KG1 (cell line): ENCODE data around the gene PPP4R3C.
"Not testable (repeated sequence)": the region's sequence is repeated elsewhere in the genome, so short reads cannot be mapped to it uniquely, and the experiment has no call there.

Experiments used
- DNase-seq: peaks from one replicate; lab custom pipeline; 2025; lab: John Stamatoyannopoulos, UW

PPP4R3C gene

GRCh38 chrX:27463187-27463586, at the start of gene PPP4R3C:
Gene PPP4R3C (minus strand): TSS chrX:27463341. CDS start chrX:27463296, 45 bp downstream.
- no peak for DNase-seq

DNA sequence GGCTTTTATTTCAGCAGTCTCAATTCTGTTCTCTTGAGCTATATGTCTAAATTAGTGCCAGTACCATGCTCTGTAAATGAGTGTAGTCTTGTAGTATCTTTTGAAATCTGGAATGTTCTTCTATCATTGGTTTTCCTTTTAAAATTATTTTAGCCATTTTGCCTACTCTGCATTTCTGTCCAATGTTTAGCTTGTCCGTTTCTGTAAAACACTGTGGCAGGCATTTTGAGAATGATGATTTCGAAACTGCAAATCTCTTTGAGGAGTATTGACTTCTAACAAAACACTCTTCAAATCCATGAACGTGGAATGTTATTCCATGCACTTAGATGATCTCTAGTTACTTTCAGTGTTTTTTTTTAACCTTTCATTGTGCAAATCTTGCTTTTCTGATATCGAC, 28.3 kb upstream of the PPP4R3C start:
- no peak for DNase-seq

DNA sequence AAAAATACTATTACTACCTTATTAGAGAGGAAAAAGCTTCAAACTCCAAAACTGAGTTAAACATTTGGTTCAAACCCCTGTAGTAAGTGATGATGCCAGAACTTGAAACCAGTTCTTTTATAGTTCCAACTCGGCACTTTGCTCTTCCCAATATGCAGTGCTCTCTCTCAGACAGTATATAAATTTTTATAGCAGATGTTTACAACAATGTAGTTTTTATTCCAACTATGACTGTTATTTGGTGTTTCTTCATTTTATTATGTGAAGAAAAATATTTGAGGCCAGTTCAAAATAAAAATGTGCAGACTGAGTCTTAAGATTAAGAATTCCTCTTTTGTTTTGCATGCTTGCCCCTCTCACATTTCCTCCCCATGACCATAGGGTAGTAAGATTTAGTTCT, 2.9 kb upstream of the PPP4R3C start:
- no peak for DNase-seq

GRCh38 chrX:27465036-27465435, 1.9 kb upstream of the PPP4R3C start:
- DNase-seq: no peak

DNA sequence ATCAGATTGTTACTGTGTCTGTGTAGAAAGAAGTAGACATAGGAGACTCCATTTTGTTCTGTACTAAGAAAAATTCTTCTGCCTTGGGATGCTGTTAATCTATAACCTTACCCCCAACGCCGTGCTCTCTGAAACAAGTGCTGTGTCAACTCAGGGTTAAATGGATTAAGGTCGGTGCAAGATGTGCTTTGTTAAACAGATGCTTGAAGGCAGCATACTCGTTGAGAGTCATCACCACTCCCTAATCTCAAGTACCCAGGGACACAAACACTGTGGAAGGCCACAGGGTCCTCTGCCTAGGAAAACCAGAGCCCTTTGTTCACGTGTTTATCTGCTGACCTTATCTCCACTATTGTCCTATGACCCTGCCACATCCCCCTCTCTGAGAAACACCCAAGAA, 4.0 kb downstream of the PPP4R3C start:
- not testable (repeated sequence) for DNase-seq

DNA sequence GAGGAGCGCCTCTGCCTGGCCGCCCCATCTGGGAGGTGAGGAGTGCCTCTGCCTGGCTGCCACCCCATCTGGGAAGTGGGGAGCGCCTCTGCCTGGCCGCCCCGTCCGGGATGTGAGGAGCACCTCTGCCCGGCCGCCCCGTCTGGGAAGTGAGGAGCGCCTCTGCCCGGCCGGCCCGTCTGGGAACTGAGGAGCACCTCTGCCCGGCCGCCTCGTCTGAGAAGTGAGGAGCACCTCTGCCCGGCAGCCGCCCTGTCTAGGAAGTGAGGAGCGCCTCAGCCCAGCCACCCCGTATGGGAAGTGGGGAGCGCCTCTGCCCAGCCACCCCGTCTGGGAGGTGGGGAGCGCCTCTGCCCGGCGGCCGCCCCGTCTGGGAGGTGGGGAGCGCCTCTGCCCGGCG, 4.6 kb downstream of the PPP4R3C start:
- not testable (repeated sequence) for DNase-seq

DNA sequence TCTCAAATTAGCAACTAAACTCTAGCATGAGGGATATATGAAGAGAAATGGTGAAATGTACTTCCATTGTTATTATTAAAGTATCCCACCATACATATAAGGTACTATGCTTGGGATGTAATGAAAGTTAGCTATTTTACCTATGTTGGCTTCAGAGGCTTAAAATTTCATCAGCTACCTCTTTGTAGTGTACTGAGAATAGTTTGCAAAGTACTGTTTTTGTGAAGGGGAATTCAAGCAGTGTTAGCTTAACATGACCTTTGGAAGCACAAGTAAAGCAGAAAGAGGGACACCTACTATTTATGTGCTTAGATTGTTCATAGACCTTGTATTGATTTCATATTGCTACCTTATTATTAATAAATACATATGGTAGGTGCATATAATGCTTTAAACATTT, 11.8 kb downstream of the PPP4R3C start:
- no peak for DNase-seq

DNA sequence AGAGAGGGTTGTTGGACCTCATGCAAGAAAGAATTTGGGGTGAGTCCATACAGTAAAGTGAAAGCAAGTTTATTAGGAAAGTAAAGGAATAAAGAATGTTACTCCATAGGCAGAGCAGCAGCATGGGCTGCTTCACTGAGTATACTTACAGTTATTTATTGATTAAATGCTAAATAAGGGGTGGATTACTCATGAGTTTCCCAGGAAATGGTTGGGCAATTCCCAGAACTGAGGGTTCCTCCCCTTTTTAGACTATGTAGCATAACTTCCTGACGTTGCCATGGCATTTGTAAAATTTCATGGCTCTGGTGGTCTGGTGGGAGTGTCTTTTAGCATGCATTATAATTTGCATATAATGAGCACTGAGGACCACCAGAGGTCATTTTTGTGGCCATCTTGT, 16.7 kb downstream of the PPP4R3C start:
- no peak for DNase-seq

- no peak for DNase-seq
Observed at GRCh38 chrX:27445438-27445837, 17.7 kb downstream of the PPP4R3C start.

DNA sequence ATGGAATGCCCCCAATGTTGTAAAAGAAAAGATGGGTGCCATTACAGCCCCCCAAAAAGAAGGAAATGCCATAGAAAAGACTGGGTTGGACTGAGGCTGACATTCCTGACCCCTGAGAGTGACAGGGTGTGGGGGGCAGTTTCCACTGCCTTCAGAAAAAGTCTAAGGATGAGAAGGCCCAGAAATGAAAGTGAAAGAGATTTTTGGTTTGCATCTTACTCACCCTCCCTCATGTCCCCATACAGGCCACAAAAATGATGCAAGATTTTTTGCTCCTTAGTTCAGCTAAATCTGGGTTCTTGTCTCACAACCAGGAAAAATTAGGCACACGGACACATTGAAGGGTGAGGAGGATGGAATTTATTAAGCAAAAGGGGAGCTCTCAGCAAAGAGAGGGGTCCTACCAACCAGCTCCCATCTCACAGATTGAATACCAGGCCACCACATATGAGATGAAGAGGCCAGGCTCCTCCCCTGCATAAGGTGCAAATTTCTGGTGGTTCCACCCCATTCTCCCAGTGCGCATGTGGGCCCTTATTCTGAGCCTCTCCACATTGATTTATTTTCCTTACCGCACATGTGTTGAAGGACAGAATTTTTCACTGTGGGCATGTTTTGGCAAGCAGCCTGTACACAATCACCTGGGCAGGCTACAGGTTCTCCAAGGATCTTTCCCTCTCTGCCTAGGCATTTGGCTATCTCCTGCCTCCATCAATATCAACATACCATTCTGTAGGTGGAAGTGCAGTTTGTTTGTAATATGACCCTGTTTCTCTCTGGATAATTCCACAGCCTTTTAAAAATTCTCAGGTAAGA, 18.8 kb downstream of the PPP4R3C start:
- DNase-seq: no peak

GRCh38 chrX:27442392-27442791, 20.7 kb downstream of the PPP4R3C start:
- DNase-seq: not testable (repeated sequence)

GRCh38 chrX:27439771-27440170, 23.4 kb downstream of the PPP4R3C start:
- DNase-seq: no peak

DNA sequence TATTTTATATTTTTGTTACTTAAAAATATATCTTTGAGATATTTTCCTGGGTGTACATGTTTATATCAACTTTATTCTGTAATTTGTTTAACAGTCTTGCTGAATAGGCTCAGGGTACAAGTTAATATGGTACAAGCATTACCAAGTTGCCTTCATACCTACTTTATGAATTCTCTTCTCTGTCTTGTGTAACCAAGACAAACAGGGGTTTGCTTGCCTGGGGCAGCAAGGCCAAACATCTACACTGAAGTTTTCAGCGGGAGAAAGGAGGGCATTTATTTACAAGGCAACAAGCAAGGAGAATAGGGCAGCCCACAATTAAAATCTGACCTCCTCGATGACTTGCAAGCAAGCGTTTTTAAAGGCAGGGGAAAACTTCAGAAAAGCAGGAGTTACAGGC, 24.2 kb downstream of the PPP4R3C start:
- no peak for DNase-seq

DNA sequence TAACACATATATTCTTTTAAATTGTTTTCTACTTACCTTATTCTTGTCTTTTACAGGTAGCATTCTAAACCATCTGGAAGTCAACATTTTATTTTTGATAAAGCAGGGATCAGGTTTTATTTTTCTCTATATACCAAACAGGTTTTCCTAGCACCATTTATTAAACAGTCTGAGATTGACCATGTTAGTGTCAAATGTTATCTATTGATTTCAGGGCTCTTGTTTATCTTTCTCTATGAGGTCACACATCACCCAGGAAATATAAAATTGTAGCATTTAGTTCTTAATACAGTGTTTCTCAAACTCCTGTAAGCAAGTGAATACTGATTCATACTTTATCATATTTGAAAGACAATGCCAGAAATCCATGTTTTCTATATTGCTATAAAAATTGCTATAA, 28.1 kb downstream of the PPP4R3C start:
- DNase-seq: no peak
